ENCODE measurements around the gene KDM4C. TPM values are rescaled to one million over a fixed set of nuclear protein-coding genes. Genes with fewer than 3 reads are reported as not detected.

Gene KDM4C
- total RNA-seq, 1 experiment from 2014 or later, result 16.8 TPM

GRCh38 chr9:6816581-6816980 lies 58.8 kb downstream of the KDM4C start:
- H3K9me3 ChIP-seq (ENCODE audit: control insufficient read depth in 1 of 2, insufficient read depth in 1 of 2, low read depth in 1 of 2, low read length in 2 of 2), result no peaks in the 10 kb centered on the region
- ATAC-seq, result no peak
- no peaks in the 10 kb centered on the region for H3K27me3 ChIP-seq (ENCODE audit: insufficient read depth, low read length)
- H3K27ac ChIP-seq (ENCODE audit: low read depth, low read length), result no peak overlapping the region
- H3K9me2 ChIP-seq (ENCODE audit: insufficient read depth), result no peaks in the 10 kb centered on the region
- H3K4me2 ChIP-seq (ENCODE audit: low read length), result no peak overlapping the region
- no peak for DNase-seq (ENCODE audit: low read depth, low spot score)
- ChIA-PET POLR2A (no interaction called here), CTCF (interaction anchor here (1.0 to 2.0 kb wide), 2 partner anchors 10 to 11 kb away, joined by 7 to 8 read pairs; no protein-coding TSS in a partner anchor), RAD21 (ENCODE audit: low non-redundant PET in 1 of 2, low total read pairs in 2 of 2, uncharacterized antibody in 2 of 2, unreplicated experiment in 2 of 2) (no interaction called here)
- H4K20me1 ChIP-seq (ENCODE audit: insufficient read depth), result no peaks in the 10 kb centered on the region
- H2AFZ ChIP-seq (ENCODE audit: low read depth, low read length, poor library complexity, severe bottlenecking), result no peak overlapping the region
- no peak for TF ChIP-seq RAD21 (IDR thresholded peaks at IDR 0.05; ENCODE audit: low read depth)
- no peaks in the 10 kb centered on the region for H3K4me1 ChIP-seq (ENCODE audit: control insufficient read depth in 1 of 2, insufficient read depth in 2 of 2, low read length in 2 of 2)
- intact Hi-C loops (cut with micrococcal nuclease), result no loop called here
- H3K36me3 ChIP-seq (ENCODE audit: control insufficient read depth in 1 of 2, insufficient read depth in 2 of 2, low read length in 2 of 2), result no peaks in the 10 kb centered on the region; a peak in 1 of 4 replicates
- H3K4me3 ChIP-seq (replicated peaks in 1 of 2; ENCODE audit: low read depth in 1 of 2, low read length in 2 of 2), result no peak overlapping the region
- H3K9ac ChIP-seq (ENCODE audit: low read length), result no peak overlapping the region
- H3K79me2 ChIP-seq (ENCODE audit: insufficient read depth, low read length), result no peaks in the 10 kb centered on the region
- no TSS peak for BruUV-seq (replicated peaks)

- Histone ChIP-seq H3K4me1 (ENCODE audit: control insufficient read depth in 1 of 2, insufficient read depth in 2 of 2, low read length in 2 of 2) (no peaks in the 10 kb centered on the region), H3K27ac (ENCODE audit: low read depth, low read length) (no peak overlapping the region), H3K79me2 (ENCODE audit: insufficient read depth, low read length) (no peaks in the 10 kb centered on the region), H3K9me3 (ENCODE audit: control insufficient read depth in 1 of 2, insufficient read depth in 1 of 2, low read depth in 1 of 2, low read length in 2 of 2) (no peaks in the 10 kb centered on the region), H3K36me3 (ENCODE audit: control insufficient read depth in 1 of 2, insufficient read depth in 2 of 2, low read length in 2 of 2) (no peaks in the 10 kb centered on the region; a peak in 1 of 4 replicates), H3K4me2 (ENCODE audit: low read length) (no peak overlapping the region), H3K4me3 (replicated peaks in 1 of 2; ENCODE audit: low read depth in 1 of 2, low read length in 2 of 2) (no peak overlapping the region), H3K9ac (ENCODE audit: low read length) (no peak overlapping the region), H3K27me3 (ENCODE audit: insufficient read depth, low read length) (no peaks in the 10 kb centered on the region), H2AFZ (ENCODE audit: low read depth, low read length, poor library complexity, severe bottlenecking) (no peak overlapping the region), H4K20me1 (ENCODE audit: insufficient read depth) (no peaks in the 10 kb centered on the region), H3K9me2 (ENCODE audit: insufficient read depth) (no peaks in the 10 kb centered on the region)
- no peak for TF ChIP-seq ZFX (IDR thresholded peaks at IDR 0.05)
- TF ChIP-seq EZH2 (IDR thresholded peaks at IDR 0.05), result no peak
- TF ChIP-seq RAD21 (IDR thresholded peaks at IDR 0.05; ENCODE audit: low read depth), result no peak
- TF ChIP-seq FOSL1 (IDR thresholded peaks at IDR 0.05; ENCODE audit: low read depth), result no peak
- DNase-seq (ENCODE audit: low read depth, low spot score) (no peak), ATAC-seq (no peak)
- ChIA-PET POLR2A (no interaction called here), RAD21 (ENCODE audit: low non-redundant PET in 1 of 2, low total read pairs in 2 of 2, uncharacterized antibody in 2 of 2, unreplicated experiment in 2 of 2) (no interaction called here), CTCF (interaction anchor here (2.0 kb wide), 1 partner anchor 8 kb away, joined by 8 read pairs; no protein-coding TSS in a partner anchor)
- no TSS peak for BruUV-seq (replicated peaks)
- intact Hi-C loops (cut with micrococcal nuclease), result no loop called here
Measured at GRCh38 chr9:6818292-6818922, 60.6 kb downstream of the KDM4C start.
